Spleen (tissue), 7 donors: Measurements from ENCODE around the gene MBLAC1.

Experiments
- POLR2AphosphoS5 ChIP-seq, 3 donors: sonication (generic); formaldehyde crosslinking; IDR thresholded peaks; one replicate each; pipeline ENCODE4 v1.5.1; 2017; ENCODE audit warnings: antibody characterized with exemption in 3 of 3
- TF ChIP-seq, protein P1 (sequence below), 11 experiments: fragments of 200-600 bp in 7 of 11; fragments of 450-650 bp in 4 of 11; sonication (generic) in 4 of 11; IDR thresholded peaks in 8 of 11; conservative IDR thresholded peaks in 3 of 11; 1 replicate in 7 of 11; 2 replicates in 4 of 11; pipeline versions ENCODE4 v1.4.0 to v1.8.0; 2016 to 2021; ENCODE audit warnings: antibody characterized with exemption in 11 of 11, inconsistent platforms in 4 of 11, mild to moderate bottlenecking in 1 of 11
- donor health status: DM: no; HTN: no; CAD: no; lungs with moderate emphysema.
- donor health status: DM: no; HTN: no; CAD: no.
- donor health status: DM: no; HTN: no; CAD: no.

- TF ChIP-seq, protein P1, sequence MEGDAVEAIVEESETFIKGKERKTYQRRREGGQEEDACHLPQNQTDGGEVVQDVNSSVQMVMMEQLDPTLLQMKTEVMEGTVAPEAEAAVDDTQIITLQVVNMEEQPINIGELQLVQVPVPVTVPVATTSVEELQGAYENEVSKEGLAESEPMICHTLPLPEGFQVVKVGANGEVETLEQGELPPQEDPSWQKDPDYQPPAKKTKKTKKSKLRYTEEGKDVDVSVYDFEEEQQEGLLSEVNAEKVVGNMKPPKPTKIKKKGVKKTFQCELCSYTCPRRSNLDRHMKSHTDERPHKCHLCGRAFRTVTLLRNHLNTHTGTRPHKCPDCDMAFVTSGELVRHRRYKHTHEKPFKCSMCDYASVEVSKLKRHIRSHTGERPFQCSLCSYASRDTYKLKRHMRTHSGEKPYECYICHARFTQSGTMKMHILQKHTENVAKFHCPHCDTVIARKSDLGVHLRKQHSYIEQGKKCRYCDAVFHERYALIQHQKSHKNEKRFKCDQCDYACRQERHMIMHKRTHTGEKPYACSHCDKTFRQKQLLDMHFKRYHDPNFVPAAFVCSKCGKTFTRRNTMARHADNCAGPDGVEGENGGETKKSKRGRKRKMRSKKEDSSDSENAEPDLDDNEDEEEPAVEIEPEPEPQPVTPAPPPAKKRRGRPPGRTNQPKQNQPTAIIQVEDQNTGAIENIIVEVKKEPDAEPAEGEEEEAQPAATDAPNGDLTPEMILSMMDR (IDR thresholded peaks at IDR 0.05 in 8 of 11, conservative IDR thresholded peaks at IDR 0.05 in 3 of 11): no peak
- no peak for TF ChIP-seq POLR2AphosphoS5 (IDR thresholded peaks at IDR 0.05)
Observed at GRCh38 chr7:100077205-100077604, 49.6 kb upstream of the MBLAC1 start.
